ENCODE data around the gene NAV3. TPM values are rescaled to one million over a fixed set of nuclear protein-coding genes. Genes with fewer than 3 reads are reported as not detected.

NAV3 gene
- total and polyA plus RNA-seq, 9 of the 15 experiments (the other 6 are each of a cell fraction or from before 2014, with no cell fraction given): 0.04 TPM; not detected in 8

GRCh38 chr12:77847060-77847541 lies 16.4 kb downstream of the NAV3 start (continued):
- TF ChIP-seq, protein P1, sequence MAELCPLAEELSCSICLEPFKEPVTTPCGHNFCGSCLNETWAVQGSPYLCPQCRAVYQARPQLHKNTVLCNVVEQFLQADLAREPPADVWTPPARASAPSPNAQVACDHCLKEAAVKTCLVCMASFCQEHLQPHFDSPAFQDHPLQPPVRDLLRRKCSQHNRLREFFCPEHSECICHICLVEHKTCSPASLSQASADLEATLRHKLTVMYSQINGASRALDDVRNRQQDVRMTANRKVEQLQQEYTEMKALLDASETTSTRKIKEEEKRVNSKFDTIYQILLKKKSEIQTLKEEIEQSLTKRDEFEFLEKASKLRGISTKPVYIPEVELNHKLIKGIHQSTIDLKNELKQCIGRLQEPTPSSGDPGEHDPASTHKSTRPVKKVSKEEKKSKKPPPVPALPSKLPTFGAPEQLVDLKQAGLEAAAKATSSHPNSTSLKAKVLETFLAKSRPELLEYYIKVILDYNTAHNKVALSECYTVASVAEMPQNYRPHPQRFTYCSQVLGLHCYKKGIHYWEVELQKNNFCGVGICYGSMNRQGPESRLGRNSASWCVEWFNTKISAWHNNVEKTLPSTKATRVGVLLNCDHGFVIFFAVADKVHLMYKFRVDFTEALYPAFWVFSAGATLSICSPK (IDR thresholded peaks at IDR 0.05; ENCODE audit: borderline replicate concordance): no peak
- TF ChIP-seq ATF7 (IDR thresholded peaks at IDR 0.05): no peak
- TF ChIP-seq TEAD2 (tag; IDR thresholded peaks at IDR 0.05): no peak
- no peak for TF ChIP-seq ZBTB12 (CRISPR knock-in tag; IDR thresholded peaks at IDR 0.05)
- TF ChIP-seq C11orf30 (IDR thresholded peaks at IDR 0.05; ENCODE audit: low read depth): no peak
- no peak for TF ChIP-seq NFIX (CRISPR knock-in tag; IDR thresholded peaks at IDR 0.05; ENCODE audit: low read depth)
- no peak for TF ChIP-seq NR2C1 (IDR thresholded peaks at IDR 0.05)
- TF ChIP-seq NR2C1 (tag; IDR thresholded peaks at IDR 0.05): no peak
- no peak for TF ChIP-seq ZNF764 (CRISPR knock-in tag; IDR thresholded peaks at IDR 0.05; ENCODE audit: low read depth)
- TF ChIP-seq MXI1 (IDR thresholded peaks at IDR 0.05; ENCODE audit: low read depth, low read length): no peak
- TF ChIP-seq SMARCA5 (IDR thresholded peaks at IDR 0.05): no peak
- TF ChIP-seq SIRT6 (IDR thresholded peaks at IDR 0.05; ENCODE audit: low read depth, low read length): no peak
- no peak for TF ChIP-seq ADNP (tag; IDR thresholded peaks at IDR 0.05)
